RWPE2 (cell line): ENCODE results near the gene TNK2.

Experiments
- ATAC-seq: fragments of 200-7000 bp; cut with Tn5 transposase; 3 replicates; pipeline ENCODE4 v1.9.1; 2021; ENCODE audit warnings: low read depth
- DNase-seq: peaks from one replicate; pipeline ENCODE4 v3.0.0-alpha.2; 2020; ENCODE audit warnings: low spot score
- H3K27ac ChIP-seq: fragments of 450-650 bp; 2 replicates; pipeline ENCODE4 v1.5.1; 2017; ENCODE audit warnings: mild to moderate bottlenecking; ENCODE audit not compliant: poor library complexity, severe bottlenecking
- H3K27me3 ChIP-seq: fragments of 250-450 bp; sonication (Bioruptor Pico); 2 replicates; pipeline ENCODE4 v1.5.1; 2021; ENCODE audit warnings: mild to moderate bottlenecking, moderate library complexity; ENCODE audit not compliant: insufficient read depth, poor library complexity, severe bottlenecking
- H3K36me3 ChIP-seq: fragments of 250-450 bp; sonication (Bioruptor Pico); 2 replicates; pipeline ENCODE4 v1.5.1; 2020; ENCODE audit warnings: low read depth, mild to moderate bottlenecking, moderate library complexity
- H3K4me1 ChIP-seq: fragments of 250-450 bp; sonication (Bioruptor Pico); 2 replicates; pipeline ENCODE4 v1.5.1; 2021; ENCODE audit warnings: mild to moderate bottlenecking, moderate library complexity; ENCODE audit not compliant: insufficient read depth, poor library complexity, severe bottlenecking
- H3K4me3 ChIP-seq: fragments of 250-450 bp; sonication (Bioruptor Pico); 2 replicates; pipeline ENCODE4 v1.5.1; 2021; ENCODE audit warnings: mild to moderate bottlenecking, moderate library complexity; ENCODE audit not compliant: severe bottlenecking
- H3K9me3 ChIP-seq: fragments of 250-450 bp; sonication (Bioruptor Pico); 2 replicates; pipeline ENCODE4 v1.5.1; 2021; ENCODE audit warnings: mild to moderate bottlenecking, moderate library complexity; ENCODE audit not compliant: severe bottlenecking
- CTCF ChIP-seq: fragments of 450-650 bp; IDR thresholded peaks from one replicate; pipeline ENCODE4 v1.5.1; 2017; ENCODE audit warnings: mild to moderate bottlenecking, moderate library complexity; ENCODE audit not compliant: poor library complexity, severe bottlenecking

The TNK2 gene

GRCh38 chr3:195815169-195815771 lies 93.1 kb downstream of the TNK2 start:
- ATAC-seq (peak; percentile 29; the same call in 1 of the 3 replicates), DNase-seq (peak; percentile 47)
- Histone ChIP-seq H3K9me3 (no peaks in the 10 kb centered on the region), H3K4me1 (no peaks in the 10 kb centered on the region), H3K27ac (no peak overlapping the region), H3K36me3 (no peaks in the 10 kb centered on the region), H3K4me3 (no peak overlapping the region), H3K27me3 (peaks cover 5% of the 10 kb centered on the region)
- no peak for TF ChIP-seq CTCF

- Histone ChIP-seq H3K9me3 (no peaks in the 10 kb centered on the region), H3K27me3 (peaks cover 5% of the 10 kb centered on the region), H3K4me1 (no peaks in the 10 kb centered on the region), H3K4me3 (no peak overlapping the region), H3K27ac (no peak overlapping the region), H3K36me3 (no peaks in the 10 kb centered on the region)
- DNase-seq (no peak), ATAC-seq (no peak)
- TF ChIP-seq CTCF = no peak
Measured at GRCh38 chr3:195813916-195814640, 94.3 kb downstream of the TNK2 start.
